K562 (cell line): Measurements from ENCODE around the gene ZRANB3. TPM values are rescaled to one million over a fixed set of nuclear protein-coding genes. Genes with fewer than 3 reads are reported as not detected.

Experiments
- BCL6 ChIP-seq: fragments of 250-450 bp; sonication (Bioruptor Pico); IDR thresholded peaks from 2 replicates; pipeline ENCODE4 v1.4.0; 2020
- FOXJ2 ChIP-seq: fragments of 200-800 bp; sonication (Bioruptor generic); IDR thresholded peaks from 2 replicates; pipeline ENCODE4 v1.6.1; 2016; ENCODE audit warnings: missing genetic modification characterization, missing compliant biosample characterization
- MCM3 ChIP-seq: fragments of 450-650 bp; IDR thresholded peaks from 2 replicates; pipeline ENCODE4 v1.6.1; 2016
- PKNOX1 ChIP-seq: fragments of 450-650 bp; IDR thresholded peaks from 2 replicates; pipeline ENCODE4 v1.6.1; 2016
- SIRT6 ChIP-seq: IDR thresholded peaks from one replicate; pipeline ENCODE4 v1.6.1; 2012; ENCODE audit warnings: low read depth, mild to moderate bottlenecking, control low read depth, inconsistent platforms, low read length, moderate library complexity
- USF2 ChIP-seq: sonication (generic); formaldehyde crosslinking; IDR thresholded peaks from 2 replicates; pipeline ENCODE4 v1.5.0; 2020; ENCODE audit warnings: missing genetic modification reagents
- WHSC1 ChIP-seq: IDR thresholded peaks from one replicate; pipeline ENCODE4 v1.6.1; 2012; ENCODE audit warnings: low read length, control low read depth, inconsistent platforms
- ZBTB40 ChIP-seq, 2 experiments: fragments of 450-650 bp in 1 of 2; sonication (generic) in 1 of 2; formaldehyde crosslinking in 1 of 2; IDR thresholded peaks; 2 replicates each; pipeline versions ENCODE4 v1.7.1 to v1.9.0; 2016 to 2022; ENCODE audit warnings: inconsistent platforms in 1 of 2, mild to moderate bottlenecking in 1 of 2, missing genetic modification reagents in 1 of 2
- ZC3H4 ChIP-seq: sonication (generic); formaldehyde crosslinking; IDR thresholded peaks from 2 replicates; pipeline ENCODE4 v1.9.0; 2021; ENCODE audit warnings: missing genetic modification reagents, borderline replicate concordance
- ZFP30 ChIP-seq: fragments of 250-450 bp; sonication (Bioruptor Pico); IDR thresholded peaks from 2 replicates; pipeline ENCODE4 v1.8.0; 2022; ENCODE audit warnings: moderate library complexity, mild to moderate bottlenecking, inconsistent platforms, borderline replicate concordance
- polyA plus RNA-seq, 8 experiments: library from polyadenylated mRNA; depleted of rRNA in 4 of 8; stranded (reverse) in 5 of 8; unstranded in 3 of 8; fragments of >200 nt; fragmentation: Nextera tagmentation in 2 of 8; fragmentation: Illumina TruSeq in 1 of 8; extraction: Ambion mirVana in 2 of 8; extraction: Trizol in 1 of 8; gene quantifications; 2 replicates each; pipeline versions ENCODE4 v1.2.1 to v1.2.3, GENCODE V29; 2011 to 2014; ENCODE audit warnings: inconsistent platforms in 1 of 8, missing spikeins in 1 of 8
- total RNA-seq, 7 experiments: library from RNA; depleted of rRNA in 6 of 7; stranded (reverse); fragments of >200 nt in 6 of 7; fragmentation: Illumina TruSeq in 2 of 7; extraction: Trizol in 2 of 7; gene quantifications; 2 replicates each; pipeline versions ENCODE4 v1.2.1 to v1.2.3, GENCODE V29; 2011 to 2021; ENCODE audit warnings: low replicate concordance in 1 of 7

The ZRANB3 gene
- total and polyA plus RNA-seq, 9 of the 15 experiments (the other 6 are each of a cell fraction or from before 2014, with no cell fraction given) = 8.6 to 21.3 (median 14.7) TPM

- TF ChIP-seq ZBTB40 (IDR thresholded peaks at IDR 0.05) = no peak
- no peak for TF ChIP-seq ZBTB40 (CRISPR knock-in tag; IDR thresholded peaks at IDR 0.05)
- no peak for TF ChIP-seq FOXJ2 (tag)
- TF ChIP-seq ZC3H4 = no peak
- no peak for TF ChIP-seq ZFP30
- no peak for TF ChIP-seq BCL6 (CRISPR knock-in tag)
- no peak for TF ChIP-seq WHSC1
- no peak for TF ChIP-seq MCM3
- no peak for TF ChIP-seq PKNOX1
- TF ChIP-seq SIRT6 = no peak
- no peak for TF ChIP-seq USF2
Observed at GRCh38 chr2:135265960-135266490, 265.0 kb downstream of the ZRANB3 start (continued).
